Heart left ventricle (tissue), 13 donors: ENCODE results near the gene KCND3.
A peak's percentile ranks its signal among the peaks of the same experiment; 100 is the strongest.

Experiments
- CTCF ChIP-seq, 12 donors: fragments of 200-600 bp; sonication (generic) in 4 of 12; IDR thresholded peaks; one replicate each; pipeline versions ENCODE4 v1.5.0 to v1.8.0; 2018 to 2022; ENCODE audit warnings: antibody characterized with exemption in 12 of 12, mild to moderate bottlenecking in 5 of 12
- POLR2A ChIP-seq, 2 donors: fragments of 450-650 bp; IDR thresholded peaks; one replicate each; pipeline ENCODE4 v1.6.1; 2017; ENCODE audit warnings: antibody characterized with exemption in 2 of 2, mild to moderate bottlenecking in 2 of 2, moderate library complexity in 2 of 2
- donor health status: ischemic (EF 13 %, LVEDD 7.1; RV severe dilation, severe dysfunction).
- donor health status: DM: no; HTN: yes; CAD: no.
- donor health status: DM: no; HTN: no; CAD: no.
- donor health status: ischemic (EF 25% LVEDD 6.9; RV normal size, moderate dysfunction).
- donor health status: ischemic (EF 25% LVEDD 5.7; RV mildly dilated, moderate dysfunction).
- donor health status: ischemic (EF 35%, LVEDD 5.7; RV mildly dilated, moderate dysfunction).
- donor health status: nonischemic (EF 11% LVEDD 7.7; RV severe dilation, severe dysfunction).
- donor health status: DM: yes; HTN: yes; CAD: no.
- donor health status: PGD.
- donor health status: ischemic (EF 29% LVEDD 5.4; RV normal size, mild dysfunction).
- donor health status: nonischemic (EF 23%, LVEDD 6.1; RV moderate dilation, normal function).

GRCh38 chr1:111990878-111991718 is 1.6 kb upstream of the KCND3 start:
- TF ChIP-seq POLR2A (IDR thresholded peaks at IDR 0.05): no peak
- peak in 9 of 12 donors; percentile 33 to 61 (median 42) for TF ChIP-seq CTCF (IDR thresholded peaks at IDR 0.05)
